ENCODE data around the gene SSTR5. TPM values are rescaled to one million over a fixed set of nuclear protein-coding genes. Genes with fewer than 3 reads are reported as not detected.

SSTR5 gene
- total and polyA plus RNA-seq, 4 donors = not detected

DNA sequence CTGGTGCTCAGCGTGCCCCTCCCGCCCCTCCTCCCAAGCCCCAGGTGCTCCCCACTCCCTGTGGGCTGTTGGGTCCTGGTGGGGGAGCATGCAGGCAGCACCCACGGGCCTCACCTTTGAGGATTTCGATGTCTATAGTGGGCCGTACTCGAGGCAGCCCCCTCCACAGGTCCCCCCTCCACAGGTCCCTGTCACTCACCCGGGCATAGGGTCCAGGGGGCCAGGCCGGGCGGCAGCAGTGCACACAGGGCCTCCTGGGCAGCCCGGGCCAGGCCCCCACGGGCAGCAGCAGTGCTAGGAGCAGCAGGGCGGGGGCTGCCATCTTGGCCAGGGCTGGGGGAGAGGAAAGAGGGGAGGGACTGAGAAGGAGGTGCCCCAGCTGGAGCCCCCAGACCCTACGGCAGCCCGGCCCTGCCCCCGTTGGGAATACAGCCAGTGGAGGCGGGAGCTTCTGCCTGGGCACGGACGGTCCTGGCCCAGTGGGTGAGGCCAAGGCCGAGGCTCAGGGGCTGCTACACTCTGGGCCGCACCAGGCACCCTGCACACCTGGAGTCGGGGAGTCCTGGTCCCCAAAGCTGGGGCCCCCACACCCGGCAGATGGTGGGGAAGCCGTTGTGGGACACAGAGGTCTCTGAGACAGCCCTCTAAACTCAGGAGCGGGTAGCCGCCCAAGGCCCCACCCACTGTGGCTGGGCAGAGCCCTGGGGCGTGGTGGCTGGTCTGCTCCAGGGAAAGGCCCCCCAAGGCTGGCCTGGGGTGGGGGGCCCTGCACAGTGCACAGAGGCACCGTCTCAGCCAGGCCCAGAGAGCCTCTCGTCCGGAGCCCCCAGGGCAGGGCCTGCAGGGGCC lies 22.3 kb downstream of the SSTR5 start:
- Histone ChIP-seq H3K9ac (ENCODE audit: low read depth in 1 of 2, low read length in 2 of 2) (no peak overlapping the region), H3K4me3 (ENCODE audit: low read depth in 1 of 3, low read length in 3 of 3) (no peak overlapping the region), H3K27me3 (ENCODE audit: control insufficient read depth in 4 of 4, insufficient read depth in 4 of 4, low read length in 3 of 4) (peaks cover 0 to 1% (median 0%) of the 10 kb centered on the region in 4 donors), H3K4me1 (ENCODE audit: control insufficient read depth in 4 of 4, insufficient read depth in 4 of 4, low read length in 3 of 4) (peaks cover 1 to 4% (median 3%) of the 10 kb centered on the region in 4 donors), H3K36me3 (ENCODE audit: control insufficient read depth in 4 of 4, insufficient read depth in 3 of 4, low read depth in 1 of 4, low read length in 3 of 4) (no peaks in the 10 kb centered on the region), H3K9me3 (ENCODE audit: control insufficient read depth in 4 of 4, low read length in 3 of 4) (no peaks in the 10 kb centered on the region), H3K27ac (ENCODE audit: low read depth in 1 of 2, low read length in 2 of 2) (no peak overlapping the region)
- WGBS = 67% methylated on average over 29 of the region's 29 CpGs
- no peak for DNase-seq (ENCODE audit: low spot score)
- no peak for TF ChIP-seq RAD21 (IDR thresholded peaks at IDR 0.05)
- TF ChIP-seq RXRA (IDR thresholded peaks at IDR 0.05) = no peak
- no peak for TF ChIP-seq HNF4G (IDR thresholded peaks at IDR 0.05)
- TF ChIP-seq GABPA (IDR thresholded peaks at IDR 0.05 in 1 of 2, conservative IDR thresholded peaks at IDR 0.05 in 1 of 2) = no peak
- no peak for TF ChIP-seq YY1 (IDR thresholded peaks at IDR 0.05)
- no peak for TF ChIP-seq JUND (IDR thresholded peaks at IDR 0.05)
- TF ChIP-seq FOXA1 (IDR thresholded peaks at IDR 0.05) = no peak
- TF ChIP-seq, protein P1, sequence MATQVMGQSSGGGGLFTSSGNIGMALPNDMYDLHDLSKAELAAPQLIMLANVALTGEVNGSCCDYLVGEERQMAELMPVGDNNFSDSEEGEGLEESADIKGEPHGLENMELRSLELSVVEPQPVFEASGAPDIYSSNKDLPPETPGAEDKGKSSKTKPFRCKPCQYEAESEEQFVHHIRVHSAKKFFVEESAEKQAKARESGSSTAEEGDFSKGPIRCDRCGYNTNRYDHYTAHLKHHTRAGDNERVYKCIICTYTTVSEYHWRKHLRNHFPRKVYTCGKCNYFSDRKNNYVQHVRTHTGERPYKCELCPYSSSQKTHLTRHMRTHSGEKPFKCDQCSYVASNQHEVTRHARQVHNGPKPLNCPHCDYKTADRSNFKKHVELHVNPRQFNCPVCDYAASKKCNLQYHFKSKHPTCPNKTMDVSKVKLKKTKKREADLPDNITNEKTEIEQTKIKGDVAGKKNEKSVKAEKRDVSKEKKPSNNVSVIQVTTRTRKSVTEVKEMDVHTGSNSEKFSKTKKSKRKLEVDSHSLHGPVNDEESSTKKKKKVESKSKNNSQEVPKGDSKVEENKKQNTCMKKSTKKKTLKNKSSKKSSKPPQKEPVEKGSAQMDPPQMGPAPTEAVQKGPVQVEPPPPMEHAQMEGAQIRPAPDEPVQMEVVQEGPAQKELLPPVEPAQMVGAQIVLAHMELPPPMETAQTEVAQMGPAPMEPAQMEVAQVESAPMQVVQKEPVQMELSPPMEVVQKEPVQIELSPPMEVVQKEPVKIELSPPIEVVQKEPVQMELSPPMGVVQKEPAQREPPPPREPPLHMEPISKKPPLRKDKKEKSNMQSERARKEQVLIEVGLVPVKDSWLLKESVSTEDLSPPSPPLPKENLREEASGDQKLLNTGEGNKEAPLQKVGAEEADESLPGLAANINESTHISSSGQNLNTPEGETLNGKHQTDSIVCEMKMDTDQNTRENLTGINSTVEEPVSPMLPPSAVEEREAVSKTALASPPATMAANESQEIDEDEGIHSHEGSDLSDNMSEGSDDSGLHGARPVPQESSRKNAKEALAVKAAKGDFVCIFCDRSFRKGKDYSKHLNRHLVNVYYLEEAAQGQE (IDR thresholded peaks at IDR 0.05) = no peak
- no peak for TF ChIP-seq FOXA2 (IDR thresholded peaks at IDR 0.05)
- TF ChIP-seq SP1 (IDR thresholded peaks at IDR 0.05) = no peak
- TF ChIP-seq, protein P2, sequence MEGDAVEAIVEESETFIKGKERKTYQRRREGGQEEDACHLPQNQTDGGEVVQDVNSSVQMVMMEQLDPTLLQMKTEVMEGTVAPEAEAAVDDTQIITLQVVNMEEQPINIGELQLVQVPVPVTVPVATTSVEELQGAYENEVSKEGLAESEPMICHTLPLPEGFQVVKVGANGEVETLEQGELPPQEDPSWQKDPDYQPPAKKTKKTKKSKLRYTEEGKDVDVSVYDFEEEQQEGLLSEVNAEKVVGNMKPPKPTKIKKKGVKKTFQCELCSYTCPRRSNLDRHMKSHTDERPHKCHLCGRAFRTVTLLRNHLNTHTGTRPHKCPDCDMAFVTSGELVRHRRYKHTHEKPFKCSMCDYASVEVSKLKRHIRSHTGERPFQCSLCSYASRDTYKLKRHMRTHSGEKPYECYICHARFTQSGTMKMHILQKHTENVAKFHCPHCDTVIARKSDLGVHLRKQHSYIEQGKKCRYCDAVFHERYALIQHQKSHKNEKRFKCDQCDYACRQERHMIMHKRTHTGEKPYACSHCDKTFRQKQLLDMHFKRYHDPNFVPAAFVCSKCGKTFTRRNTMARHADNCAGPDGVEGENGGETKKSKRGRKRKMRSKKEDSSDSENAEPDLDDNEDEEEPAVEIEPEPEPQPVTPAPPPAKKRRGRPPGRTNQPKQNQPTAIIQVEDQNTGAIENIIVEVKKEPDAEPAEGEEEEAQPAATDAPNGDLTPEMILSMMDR (IDR thresholded peaks at IDR 0.05; ENCODE audit: low read depth, low read length, missing input control) = no peak
- TF ChIP-seq, protein P3, sequence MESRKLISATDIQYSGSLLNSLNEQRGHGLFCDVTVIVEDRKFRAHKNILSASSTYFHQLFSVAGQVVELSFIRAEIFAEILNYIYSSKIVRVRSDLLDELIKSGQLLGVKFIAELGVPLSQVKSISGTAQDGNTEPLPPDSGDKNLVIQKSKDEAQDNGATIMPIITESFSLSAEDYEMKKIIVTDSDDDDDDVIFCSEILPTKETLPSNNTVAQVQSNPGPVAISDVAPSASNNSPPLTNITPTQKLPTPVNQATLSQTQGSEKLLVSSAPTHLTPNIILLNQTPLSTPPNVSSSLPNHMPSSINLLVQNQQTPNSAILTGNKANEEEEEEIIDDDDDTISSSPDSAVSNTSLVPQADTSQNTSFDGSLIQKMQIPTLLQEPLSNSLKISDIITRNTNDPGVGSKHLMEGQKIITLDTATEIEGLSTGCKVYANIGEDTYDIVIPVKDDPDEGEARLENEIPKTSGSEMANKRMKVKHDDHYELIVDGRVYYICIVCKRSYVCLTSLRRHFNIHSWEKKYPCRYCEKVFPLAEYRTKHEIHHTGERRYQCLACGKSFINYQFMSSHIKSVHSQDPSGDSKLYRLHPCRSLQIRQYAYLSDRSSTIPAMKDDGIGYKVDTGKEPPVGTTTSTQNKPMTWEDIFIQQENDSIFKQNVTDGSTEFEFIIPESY (IDR thresholded peaks at IDR 0.05) = no peak
- no peak for TF ChIP-seq TAF1 (conservative IDR thresholded peaks at IDR 0.05)
- TF ChIP-seq HNF4A (conservative IDR thresholded peaks at IDR 0.05) = no peak

Data from liver (tissue), 9 donors.